ENCODE data around the gene UNC79.
A peak's percentile ranks its signal among the peaks of the same experiment; 100 is the strongest.
"Not testable (repeated sequence)": the region's sequence is repeated elsewhere in the genome, so short reads cannot be mapped to it uniquely, and the experiment has no call there.

The UNC79 gene

DNA sequence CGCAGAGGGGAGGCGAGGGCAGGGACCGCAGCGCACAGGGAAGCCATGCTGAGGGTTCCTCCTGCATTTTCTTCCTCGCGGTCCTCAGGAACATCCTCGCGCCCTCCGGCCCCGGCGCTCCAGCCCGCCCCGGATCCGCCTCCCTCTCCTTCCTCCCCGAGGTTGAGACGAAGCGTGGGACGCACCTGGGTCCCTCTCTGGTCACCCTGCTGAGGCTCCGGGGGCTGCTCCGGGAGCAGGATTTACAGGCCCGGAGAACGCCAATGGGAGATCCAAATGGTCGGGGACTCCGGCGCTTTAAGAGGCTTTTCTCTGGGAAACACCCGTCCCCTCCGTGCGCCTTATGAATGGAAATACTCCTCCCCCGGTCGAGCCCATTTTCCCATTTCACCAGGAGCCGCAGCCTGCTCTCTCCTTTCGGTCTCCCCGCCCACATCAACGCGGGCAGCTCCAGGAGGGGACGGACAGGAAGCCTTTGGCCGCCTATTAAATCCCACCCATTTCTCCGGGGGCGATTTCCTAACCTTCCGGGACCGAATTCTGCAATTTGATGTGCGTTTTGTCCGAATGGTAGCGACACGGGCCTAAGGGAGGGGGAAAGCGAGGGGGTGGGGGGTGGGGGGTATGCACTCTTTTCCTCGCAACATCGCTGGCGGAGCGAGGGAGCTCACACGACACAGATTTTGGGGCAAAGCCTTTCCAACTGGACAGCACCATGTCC is at the start of gene UNC79:
TSS of gene UNC79 (plus strand) at position 625 of the 721 bp plus-strand sequence. CDS start at position 716, 91 bp downstream.
- no peak for DNase-seq (ENCODE audit: low spot score)

DNA sequence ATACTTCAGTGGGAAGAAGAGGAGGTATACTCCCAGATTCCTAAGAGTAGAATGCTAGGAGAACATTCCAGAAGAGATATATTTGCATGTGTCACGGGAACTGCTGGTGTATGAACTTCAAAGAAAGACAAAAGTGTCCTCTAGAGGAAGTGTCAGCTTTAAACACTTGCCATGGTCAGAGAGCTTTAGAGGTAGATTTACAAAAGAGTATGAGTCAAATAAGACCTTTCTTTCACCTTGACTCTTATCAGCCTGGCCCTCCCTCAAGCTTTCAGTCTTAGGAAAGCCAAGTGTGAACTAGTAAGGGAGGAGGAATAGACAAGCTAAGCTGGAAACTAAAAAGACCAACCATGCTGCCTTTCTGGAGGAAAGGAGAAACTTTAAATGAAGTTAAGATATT is 49.1 kb upstream of the UNC79 start:
- DNase-seq (ENCODE audit: low spot score), result no peak

- DNase-seq (ENCODE audit: low spot score), result not testable (repeated sequence)
These were observed 46.5 kb upstream of the UNC79 start for GRCh38 chr14:93384256-93384655.

DNA sequence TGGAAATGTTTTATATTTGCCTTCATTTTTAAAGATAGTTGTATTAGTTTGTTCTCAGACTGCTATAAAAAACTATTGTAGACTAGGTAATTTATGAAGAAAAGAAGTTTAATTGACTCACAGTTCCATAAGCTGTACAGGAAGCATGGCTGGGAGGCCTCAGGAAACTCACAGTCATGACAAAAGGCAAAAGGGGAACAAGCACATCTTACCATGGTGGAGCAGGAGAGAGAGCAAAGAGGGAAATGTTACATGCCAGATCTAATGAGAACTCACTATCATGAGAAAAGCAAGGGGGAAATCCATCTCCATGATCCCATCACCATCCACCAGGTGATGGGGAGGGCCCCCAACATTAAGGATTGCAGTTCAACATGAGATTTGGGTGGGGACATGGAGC is 35.5 kb upstream of the UNC79 start:
- no peak for DNase-seq (ENCODE audit: low spot score)

DNA sequence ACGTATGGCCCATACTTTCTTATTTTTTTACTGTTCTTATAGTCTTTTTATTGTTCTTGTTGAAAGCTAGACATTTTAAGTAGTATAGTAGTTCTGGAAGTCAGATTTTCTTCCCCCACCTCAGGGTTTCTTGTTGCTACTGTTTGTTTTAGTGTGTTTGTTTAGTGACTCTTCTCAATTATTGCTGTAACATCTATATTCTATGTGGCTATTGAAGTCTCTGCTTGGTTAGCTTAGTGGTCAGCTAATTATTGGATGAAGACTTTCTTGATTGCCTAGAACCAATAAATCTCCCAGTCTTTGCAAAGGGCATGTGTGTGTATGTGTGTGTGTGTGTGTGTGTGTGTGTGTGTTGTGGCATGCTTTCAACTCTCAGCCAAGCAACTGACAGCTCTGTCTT is 34.3 kb upstream of the UNC79 start:
- DNase-seq (ENCODE audit: low spot score), result no peak

DNA sequence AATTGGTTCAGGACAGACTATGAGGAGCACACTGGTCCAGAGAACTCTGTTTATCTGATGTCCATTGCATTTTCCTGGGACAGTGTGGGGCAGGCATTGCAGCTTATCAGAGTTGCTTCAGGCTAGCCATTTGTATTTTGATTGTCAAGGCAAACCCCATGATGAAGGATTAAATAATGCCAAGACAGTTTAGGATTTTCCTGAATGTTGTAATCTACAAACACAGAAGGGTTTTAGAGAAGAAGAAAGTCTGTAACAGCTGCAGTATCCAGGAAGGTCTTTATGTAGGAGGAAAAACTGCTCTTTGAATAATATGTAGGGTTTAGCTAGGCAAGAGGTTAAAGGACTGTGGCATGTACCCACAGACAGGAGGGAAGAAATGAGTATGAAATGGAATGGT is 32.2 kb upstream of the UNC79 start:
- DNase-seq (ENCODE audit: low spot score), result no peak

DNA sequence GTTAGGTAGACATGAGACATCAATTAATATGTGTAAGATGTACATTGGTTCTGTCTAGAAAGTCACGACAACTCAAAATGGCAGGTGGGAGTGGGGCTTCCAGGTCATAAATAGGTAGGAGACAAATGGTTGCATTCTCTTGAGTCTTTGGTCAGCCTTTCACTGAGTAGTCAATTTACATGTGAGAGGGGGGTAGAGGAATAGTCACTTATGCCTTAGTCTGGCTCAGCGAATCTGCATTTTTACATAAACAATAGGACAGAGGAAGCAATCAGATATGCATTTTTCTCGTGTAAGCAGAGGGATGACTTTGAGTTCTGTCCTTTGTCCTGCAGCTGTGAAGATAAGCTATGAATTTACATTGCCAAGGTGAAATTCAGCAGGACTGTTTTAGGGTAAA is 27.8 kb upstream of the UNC79 start:
- no peak for DNase-seq (ENCODE audit: low spot score)

GRCh38 chr14:93410021-93410420 is 20.7 kb upstream of the UNC79 start:
- no peak for DNase-seq (ENCODE audit: low spot score)

- DNase-seq (ENCODE audit: low spot score), result no peak
These were observed 19.8 kb upstream of the UNC79 start for GRCh38 chr14:93410893-93411292.

GRCh38 chr14:93425136-93425535 is 5.6 kb upstream of the UNC79 start:
- not testable (repeated sequence) for DNase-seq (ENCODE audit: low spot score)

GRCh38 chr14:93426750-93427149 is 4.0 kb upstream of the UNC79 start:
- no peak for DNase-seq (ENCODE audit: low spot score)

DNA sequence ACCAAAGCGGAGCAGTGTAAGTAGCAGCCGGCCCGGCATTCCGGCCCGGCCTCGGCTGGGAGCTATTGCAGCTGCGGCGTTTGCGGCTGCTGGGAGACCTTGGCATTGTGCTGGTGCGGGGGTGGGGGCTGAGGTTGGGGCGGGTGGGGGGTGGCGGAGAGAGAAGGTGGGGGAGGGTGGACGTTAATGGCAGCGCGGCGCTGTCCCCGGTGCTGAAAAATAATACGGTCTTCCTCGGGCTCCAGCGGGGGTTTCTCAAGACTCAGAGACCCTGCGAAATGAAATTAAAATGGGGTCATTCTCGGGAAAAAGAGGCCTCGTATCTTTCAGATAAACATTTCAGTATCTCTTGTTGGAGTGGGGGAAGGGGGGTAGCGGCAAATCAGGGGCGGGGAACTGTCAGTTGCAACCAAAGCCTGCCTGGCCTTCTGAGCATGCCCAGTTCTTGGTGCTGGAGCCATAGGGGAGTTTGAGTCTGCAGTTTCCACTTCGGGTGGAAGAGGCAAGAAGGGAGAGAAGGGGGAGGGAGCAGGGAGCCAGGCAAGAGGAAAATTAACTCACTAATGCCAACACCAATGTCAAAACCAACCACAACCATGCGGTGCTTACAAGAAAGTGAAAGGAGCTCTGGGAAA is 414 bp downstream of the UNC79 start:
- DNase-seq (ENCODE audit: low spot score), result peak; percentile 0

DNA sequence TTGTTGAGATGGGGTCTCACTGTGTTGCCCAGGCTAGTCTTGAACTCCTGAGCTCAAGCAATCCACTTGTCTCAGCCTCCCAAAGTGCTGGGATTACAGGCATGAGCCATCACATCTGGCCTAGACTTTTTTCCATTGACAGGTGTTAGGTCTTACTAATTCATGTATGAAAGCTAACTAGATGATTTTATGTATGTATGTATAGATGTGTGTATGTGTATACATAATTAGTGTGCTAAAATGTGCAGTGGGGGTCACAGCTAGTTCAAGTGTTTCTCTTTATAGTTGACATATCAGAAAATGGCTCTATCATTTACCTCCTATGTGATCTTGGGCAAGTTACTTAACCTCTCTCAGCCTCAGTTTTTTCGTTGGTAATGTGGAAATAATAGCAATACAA is 23.5 kb downstream of the UNC79 start:
- DNase-seq (ENCODE audit: low spot score), result no peak

DNA sequence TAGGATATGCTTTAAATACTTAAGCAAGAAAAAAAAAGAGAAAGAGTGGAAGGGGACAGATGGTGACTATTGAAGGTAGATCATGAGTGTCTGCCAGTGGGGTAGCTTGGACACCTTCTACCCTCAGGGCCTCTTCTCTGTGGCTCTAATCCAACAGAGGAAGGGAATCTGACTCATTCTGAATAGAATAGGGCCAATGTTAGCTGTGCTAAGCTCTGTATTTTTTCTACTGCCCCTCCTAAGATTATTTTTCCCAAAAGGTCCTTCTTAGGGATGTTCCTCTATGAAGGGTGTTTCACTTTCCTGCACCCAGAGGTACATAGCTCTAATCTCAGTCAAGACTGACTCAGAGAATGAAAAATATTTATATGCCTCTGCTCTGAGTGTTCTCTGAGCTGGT is 25.6 kb downstream of the UNC79 start:
- DNase-seq (ENCODE audit: low spot score), result no peak

- no peak for DNase-seq (ENCODE audit: low spot score)
These were observed 27.5 kb downstream of the UNC79 start for GRCh38 chr14:93458234-93458633.

DNA sequence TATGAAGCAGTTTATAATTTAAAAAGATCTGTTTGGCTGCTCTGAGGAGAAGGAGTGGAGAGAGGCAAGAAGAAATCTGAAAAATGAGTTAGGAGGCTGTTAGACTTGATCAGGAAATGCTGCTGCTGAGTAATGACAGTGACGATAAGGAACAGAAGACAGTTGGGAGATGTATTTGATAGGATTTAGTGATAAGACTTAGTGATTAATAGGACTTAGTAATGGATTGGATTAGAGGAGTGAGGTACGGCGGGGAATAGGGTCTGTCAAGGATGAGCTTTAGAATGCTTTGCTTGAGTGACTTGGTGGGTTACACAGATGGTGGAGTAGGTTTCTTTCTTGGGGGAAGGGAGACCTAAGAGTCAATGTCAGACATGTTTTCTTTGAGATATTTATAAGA is 31.7 kb downstream of the UNC79 start:
- no peak for DNase-seq (ENCODE audit: low spot score)

GRCh38 chr14:93464271-93464670 is 33.5 kb downstream of the UNC79 start:
- DNase-seq (ENCODE audit: low spot score), result no peak

- no peak for DNase-seq (ENCODE audit: low spot score)
These were observed 44.7 kb downstream of the UNC79 start for GRCh38 chr14:93475471-93475870.

DNA sequence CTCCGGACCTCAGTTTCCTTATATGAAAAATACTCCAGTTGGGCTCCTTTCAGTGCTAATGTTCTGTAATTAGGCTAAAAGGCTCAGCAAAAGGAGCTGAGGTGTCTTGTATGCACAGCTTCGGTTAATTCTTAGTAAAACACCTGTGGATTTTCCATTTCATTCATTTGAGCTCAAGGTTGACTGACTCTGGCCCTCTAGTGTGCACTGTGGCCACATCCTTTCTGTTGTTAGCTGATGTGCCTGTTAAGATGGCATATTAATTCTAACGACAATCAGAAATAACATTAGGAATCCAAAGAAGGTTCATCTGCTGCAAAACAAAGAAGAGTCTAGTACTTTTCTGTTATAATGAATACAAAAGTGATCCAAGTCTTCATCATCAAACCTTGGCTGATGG is 45.6 kb downstream of the UNC79 start:
- DNase-seq (ENCODE audit: low spot score), result no peak

- DNase-seq (ENCODE audit: low spot score), result not testable (repeated sequence)
These were observed 48.3 kb downstream of the UNC79 start for GRCh38 chr14:93479074-93479473.

- DNase-seq (ENCODE audit: low spot score), result no peak
These were observed 50.1 kb downstream of the UNC79 start for GRCh38 chr14:93480867-93481266.

DNA sequence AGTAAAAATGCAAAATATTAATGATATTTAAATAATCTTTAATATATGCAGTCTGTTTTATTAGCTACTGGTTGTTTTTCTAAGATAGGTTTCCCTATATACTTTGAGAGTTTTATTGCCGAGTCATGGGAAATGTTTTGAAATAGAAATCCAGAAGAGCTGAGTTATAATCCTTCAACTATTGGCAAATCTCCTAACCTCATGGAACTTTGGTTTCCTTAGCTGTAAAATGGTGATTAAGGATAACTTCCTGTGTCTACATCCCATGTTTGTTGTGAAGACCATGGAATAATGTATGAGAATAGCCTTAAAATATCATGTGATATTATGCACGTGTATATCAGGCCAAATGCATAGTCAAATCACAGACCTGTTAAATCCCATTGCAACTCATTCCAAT is 51.0 kb downstream of the UNC79 start:
- DNase-seq (ENCODE audit: low spot score), result no peak

- DNase-seq (ENCODE audit: low spot score), result no peak
These were observed 59.3 kb downstream of the UNC79 start for GRCh38 chr14:93490001-93490400.

- peak; percentile 3 for DNase-seq (ENCODE audit: low spot score)
These were observed 62.3 kb downstream of the UNC79 start for GRCh38 chr14:93493054-93493453.
